GM21786 (cell line): ENCODE data around the gene LMF2.
"Not testable (repeated sequence)": the region's sequence is repeated elsewhere in the genome, so short reads cannot be mapped to it uniquely, and the experiment has no call there.

Source experiments
- ATAC-seq: cut with Tn5 transposase; IDR thresholded peaks from one replicate; pipeline ENCODE4 v1.9.1; 2021; ENCODE audit not compliant: unreplicated experiment

The LMF2 gene

DNA sequence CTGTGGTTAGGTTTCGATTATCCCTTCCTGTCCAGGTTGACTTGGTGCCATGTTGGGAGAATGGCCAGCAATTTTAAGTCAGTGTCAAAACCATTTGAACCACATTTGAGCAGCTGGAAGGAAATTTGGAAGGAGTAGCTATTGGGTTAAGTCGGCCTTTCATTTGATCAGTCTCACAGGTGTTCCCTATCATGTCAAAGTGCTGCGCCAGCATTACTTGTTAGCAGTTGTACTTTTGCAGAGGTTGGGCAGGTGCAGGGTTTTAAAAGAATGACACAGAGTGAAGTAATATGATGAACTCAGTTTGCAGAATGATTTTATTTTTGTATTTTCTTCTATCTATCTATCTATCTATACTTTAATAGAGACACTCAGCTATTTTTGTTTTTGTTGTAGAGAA, 28.7 kb upstream of the LMF2 start:
- ATAC-seq, result no peak

DNA sequence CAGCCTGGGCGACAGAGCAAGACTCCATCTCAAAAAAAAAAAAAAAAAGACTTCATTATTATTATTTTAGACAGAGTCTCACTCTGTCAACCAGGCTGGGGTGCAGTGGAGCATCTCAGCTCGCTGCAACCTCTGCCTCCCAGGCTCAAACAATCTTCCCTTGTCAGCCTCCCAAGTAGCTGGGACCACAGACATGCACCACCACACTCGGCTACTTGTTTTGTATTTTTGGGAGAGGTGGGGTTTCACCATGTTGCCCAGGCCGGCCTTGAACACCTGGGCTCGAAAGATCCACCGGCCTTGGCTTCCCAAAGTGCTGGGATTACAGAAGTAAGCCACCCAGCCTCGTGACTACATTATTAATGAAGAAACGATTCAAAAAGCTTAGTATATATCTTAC, 27.6 kb upstream of the LMF2 start:
- ATAC-seq, result no peak

DNA sequence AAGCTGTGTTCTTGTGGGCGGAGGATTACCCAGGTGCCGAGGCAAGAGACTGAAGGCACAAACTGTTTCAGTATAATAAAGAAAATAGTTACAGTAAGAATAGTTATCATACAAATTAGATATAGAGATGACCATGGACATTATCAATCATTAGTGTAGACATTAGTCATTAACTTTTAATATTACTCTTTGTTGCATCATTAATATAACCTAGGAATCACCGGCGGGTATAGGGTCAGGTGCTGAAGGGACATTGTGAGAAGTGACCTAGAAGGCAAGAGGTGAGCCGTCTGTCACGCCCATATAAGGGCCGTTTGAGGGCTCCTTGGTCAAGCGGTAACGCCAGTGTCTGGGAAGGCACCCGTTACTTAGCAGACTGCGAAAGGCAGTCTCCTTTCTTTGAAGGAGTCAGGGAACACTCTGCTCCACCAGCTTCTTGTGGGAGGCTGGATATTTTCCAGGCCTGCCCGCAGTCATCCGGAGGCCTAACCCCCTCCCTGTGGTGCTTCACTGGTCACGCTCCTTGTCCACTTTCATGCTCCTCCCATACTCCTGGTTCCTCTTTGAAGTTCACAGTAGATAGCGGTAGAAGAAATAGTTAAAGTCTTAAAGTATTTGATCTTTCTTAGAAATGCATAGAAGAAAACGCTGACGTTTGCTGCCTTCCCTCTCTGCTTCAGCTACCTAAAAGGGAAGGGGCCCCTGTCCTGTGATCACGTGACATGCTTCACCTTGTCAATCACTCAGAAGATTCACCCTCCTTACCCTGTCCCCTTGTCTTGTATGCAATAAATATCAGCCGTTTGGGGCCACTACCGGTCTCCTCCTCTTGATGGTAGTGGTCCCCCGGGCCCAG, 26.6 kb upstream of the LMF2 start:
- ATAC-seq, result not testable (repeated sequence)

DNA sequence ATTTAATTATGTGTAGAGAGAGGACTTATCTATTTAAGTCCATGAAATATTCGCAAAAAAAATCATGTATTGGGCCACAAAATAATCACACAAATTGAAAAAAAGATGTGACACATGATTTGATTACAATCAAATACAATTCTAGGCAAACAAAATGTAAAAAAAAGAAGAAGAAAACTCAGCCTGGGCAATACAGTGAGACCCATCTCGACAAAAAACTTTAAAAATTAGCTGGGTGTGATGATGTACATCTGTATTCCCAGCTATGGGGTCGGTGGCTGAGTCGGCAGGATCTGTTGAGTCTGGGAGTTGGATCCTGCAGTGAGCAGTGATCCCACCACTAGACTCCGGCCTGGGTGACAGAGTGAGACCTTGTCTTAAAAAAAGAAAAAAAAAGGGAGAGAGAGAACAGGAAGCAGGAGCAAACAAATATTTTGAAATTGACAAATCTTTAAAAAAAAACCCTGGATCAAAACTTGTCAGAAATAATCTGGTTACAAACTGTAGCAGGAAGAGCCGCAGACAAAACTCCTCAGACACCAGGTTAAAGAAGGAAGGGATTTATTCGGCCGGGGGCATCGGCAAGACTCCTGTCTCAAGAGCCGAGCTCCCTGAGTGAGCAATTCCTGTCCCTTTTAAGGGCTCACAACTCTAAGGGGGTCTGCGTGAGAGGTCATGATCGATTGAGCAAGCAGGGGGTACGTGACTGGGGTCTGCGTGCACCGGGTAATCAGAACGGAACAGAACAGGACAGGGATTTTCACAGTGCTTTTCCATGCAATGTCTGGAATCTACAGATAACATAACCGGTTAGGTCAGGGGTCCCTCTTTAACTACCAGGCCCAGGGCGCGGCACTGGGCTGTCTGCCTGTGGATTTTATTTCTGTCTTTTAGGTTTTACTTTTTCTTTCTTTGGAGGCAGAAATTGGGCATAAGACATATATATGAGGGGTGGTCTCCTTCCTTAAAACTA, 25.6 kb upstream of the LMF2 start:
- no peak for ATAC-seq

- ATAC-seq, result no peak
Measured at GRCh38 chr22:50531962-50532674, 24.6 kb upstream of the LMF2 start.

- ATAC-seq, result no peak
Measured at GRCh38 chr22:50531546-50531961, 24.1 kb upstream of the LMF2 start.

DNA sequence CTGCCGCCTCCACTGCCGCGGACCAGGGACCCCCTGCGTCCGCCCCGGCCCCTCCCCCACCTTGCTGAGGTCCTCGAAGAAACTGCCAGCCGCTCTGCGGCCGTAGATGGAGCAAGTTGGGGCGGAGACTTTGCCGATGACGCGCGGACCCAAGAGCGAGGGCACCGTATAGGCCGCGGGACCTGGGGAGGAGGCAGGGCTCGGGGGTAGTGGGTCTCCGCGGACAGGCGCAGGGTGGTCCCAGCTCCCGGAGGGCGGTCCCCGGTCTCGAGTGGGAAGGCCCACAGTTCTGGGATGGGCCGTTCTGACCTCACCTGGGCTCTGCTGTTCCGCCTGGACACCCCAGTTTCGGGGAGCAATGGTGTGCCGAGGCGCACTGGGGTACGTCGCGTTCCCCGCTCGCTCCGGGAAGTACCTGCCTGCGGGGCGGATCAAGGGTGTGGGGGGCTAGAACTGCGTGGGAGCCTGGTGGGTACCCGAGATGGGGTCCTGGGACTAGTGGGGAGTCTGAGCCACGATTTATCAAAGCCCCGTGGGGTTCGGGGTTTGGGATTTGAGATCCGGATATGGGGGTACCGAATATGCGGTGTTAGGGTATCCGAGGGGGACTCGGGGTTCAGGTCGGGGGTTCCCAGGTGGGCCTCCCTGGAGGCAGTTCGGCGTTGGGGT, 23.5 kb upstream of the LMF2 start:
- ATAC-seq, result peak; percentile 22

- no peak for ATAC-seq
Measured at GRCh38 chr22:50530580-50530876, 23.0 kb upstream of the LMF2 start.

- ATAC-seq, result no peak
Measured at GRCh38 chr22:50529897-50530579, 22.5 kb upstream of the LMF2 start, which contains the start of gene TYMP. Gene TYMP (minus strand): TSS chr22:50530012. CDS start chr22:50529709, 303 bp downstream.

- no peak for ATAC-seq
Measured at GRCh38 chr22:50529416-50529896, 22.0 kb upstream of the LMF2 start.

DNA sequence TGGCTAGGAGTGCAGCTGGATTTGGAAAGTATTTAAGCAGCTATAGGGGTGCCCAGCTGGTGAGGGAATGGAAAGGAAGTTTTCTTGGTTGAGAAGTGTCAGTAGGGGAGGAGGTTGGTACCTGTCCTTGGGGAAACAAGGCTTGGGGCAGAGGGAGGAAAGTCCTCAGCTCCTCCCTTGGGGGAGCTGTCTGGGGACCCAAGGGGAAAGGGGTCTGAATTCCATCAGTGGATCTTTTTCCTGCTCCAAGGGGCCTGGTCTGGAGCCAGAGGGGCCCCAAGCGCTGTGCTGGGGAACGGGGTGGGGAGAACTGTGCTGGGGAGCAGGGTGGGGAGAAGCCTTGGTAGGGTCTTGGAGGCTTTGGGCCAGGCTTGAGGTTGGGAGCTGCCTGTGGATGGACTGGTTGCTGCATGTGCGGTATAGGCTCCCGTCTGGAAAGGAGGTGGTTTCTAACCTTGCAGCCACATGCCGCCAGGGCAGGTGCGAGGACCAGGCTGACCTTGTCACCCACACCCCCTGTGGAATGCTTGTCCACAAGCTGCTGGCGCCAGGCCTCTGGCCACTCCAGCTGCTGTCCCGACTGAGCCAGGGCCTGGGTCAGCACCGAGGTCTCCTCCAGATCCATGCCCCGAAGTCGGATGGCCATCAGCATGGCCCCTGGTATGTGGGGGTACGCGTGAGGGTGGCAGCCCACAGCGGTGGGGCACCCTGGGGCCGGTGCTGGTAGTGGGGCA, 21.3 kb upstream of the LMF2 start:
- ATAC-seq, result no peak

DNA sequence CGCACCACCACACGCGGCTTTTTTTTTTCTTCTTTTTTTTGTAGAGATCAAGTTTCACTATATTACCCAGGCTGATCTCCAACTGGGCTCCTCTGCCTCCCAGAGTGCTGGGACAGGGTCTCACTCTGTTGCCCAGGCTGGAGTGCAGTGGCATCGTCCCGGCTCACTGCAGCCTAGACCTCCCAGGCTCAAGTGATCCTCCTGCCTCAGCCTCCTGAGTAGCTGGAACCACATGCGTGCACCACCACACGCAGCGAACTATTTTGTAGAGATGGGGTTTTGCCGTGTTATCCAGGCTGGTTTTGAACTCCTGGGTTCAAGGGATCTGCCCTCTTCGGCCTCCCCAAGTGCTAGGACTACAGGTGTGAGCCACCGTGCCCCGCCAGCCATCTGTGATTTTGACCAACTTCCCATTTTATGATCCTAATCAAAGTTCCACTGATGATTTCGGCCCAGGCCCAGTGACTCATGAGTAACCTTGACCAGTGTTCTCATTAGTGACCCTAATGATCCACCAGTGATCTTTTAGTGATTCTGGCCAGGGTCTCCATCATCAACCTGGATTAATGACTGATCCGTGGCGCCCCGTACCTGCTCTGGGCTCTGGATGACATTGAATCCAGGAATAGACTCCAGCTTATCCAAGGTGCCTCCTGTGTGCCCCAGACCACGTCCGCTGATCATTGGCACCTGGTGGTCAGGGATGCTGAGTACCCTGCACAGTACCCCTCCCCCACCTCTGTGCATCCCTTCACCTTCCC, 20.6 kb upstream of the LMF2 start:
- ATAC-seq, result no peak

DNA sequence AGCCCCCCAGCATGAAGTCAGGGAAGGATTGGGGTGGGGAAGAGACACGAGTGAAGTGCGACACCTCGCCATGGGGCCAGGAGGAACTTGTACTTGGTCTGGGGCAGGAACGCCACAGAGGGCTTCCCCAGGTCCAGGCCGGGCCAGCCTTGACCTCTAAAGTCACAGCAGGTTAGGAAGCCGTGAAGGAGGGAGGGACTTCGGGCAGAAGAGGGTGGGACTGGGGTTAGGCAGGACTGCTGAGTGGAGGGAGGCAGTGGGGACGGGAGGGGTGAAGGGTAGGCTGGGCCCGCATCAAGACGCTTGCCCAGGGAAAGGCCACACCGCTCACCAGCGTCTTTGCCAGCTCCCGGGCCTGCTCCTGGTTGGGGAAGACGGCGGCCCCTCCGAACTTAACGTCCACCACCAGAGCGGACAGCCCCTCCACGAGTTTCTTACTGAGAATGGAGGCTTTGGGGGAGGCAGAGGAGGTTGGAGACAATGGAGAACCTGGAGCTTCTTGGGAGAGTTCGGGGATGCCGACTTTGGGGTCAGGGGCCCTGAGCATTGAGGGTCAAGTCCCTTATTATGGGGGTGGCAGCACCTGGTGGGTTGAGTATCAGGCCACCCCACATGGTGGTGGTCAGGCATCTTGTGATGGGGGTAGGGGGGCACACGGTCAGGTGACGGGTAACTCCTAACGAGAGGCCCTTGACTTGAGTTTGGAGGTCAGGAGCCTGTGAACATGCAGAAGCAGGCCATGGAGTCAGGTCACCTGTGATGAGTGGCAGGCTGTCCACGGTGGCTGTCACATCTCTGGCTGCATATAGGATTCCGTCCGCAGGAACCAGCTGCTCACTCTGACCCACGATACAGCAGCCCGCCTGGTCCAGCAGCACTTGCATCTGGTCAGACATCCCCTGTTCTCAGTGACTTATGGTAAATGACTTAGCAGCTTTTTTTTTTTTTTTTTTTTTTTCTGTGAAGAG, 19.6 kb upstream of the LMF2 start:
- ATAC-seq, result no peak

- peak; percentile 21 for ATAC-seq
Measured at GRCh38 chr22:50526108-50526833, 18.8 kb upstream of the LMF2 start.

DNA sequence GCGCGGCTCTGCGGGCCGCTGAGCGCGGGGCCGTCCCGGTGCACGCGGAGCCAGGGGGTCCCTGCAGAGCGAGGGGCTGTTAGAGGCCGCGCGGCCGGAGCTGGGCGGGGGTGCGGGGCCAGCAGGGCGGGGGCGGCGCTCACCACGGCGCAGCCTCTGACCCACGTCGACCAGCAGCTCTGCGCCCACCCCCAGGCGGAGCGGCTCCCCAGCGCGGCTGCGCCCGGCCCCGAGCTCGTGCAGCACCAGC, 18.3 kb upstream of the LMF2 start:
- no peak for ATAC-seq

GRCh38 chr22:50525104-50525857, 17.8 kb upstream of the LMF2 start, which contains the start of gene SCO2:
Gene SCO2 (minus strand): TSS chr22:50525598. CDS start chr22:50524411, 1,187 bp downstream.
- ATAC-seq, result peak; percentile 32
